Dermis microvascular lymphatic vessel endothelial cell (primary cell): Measurements from ENCODE around the gene PTMS. TPM values are rescaled to one million over a fixed set of nuclear protein-coding genes. Genes with fewer than 3 reads are reported as not detected.

Source experiments
- DNase-seq, 2 donors: peaks; one replicate each; pipeline versions ENCODE4 v3.0.0 to v3.0.0-alpha.2; 2010; ENCODE audit warnings: low read depth in 2 of 2
- total RNA-seq: library from RNA; depleted of rRNA; stranded (reverse); fragments of >200 nt; gene quantifications from 2 replicates; pipeline ENCODE4 v1.2.1, GENCODE V29; 2014

The PTMS gene
- total RNA-seq, 1 donor from 2014 or later = 43.3 TPM

DNA sequence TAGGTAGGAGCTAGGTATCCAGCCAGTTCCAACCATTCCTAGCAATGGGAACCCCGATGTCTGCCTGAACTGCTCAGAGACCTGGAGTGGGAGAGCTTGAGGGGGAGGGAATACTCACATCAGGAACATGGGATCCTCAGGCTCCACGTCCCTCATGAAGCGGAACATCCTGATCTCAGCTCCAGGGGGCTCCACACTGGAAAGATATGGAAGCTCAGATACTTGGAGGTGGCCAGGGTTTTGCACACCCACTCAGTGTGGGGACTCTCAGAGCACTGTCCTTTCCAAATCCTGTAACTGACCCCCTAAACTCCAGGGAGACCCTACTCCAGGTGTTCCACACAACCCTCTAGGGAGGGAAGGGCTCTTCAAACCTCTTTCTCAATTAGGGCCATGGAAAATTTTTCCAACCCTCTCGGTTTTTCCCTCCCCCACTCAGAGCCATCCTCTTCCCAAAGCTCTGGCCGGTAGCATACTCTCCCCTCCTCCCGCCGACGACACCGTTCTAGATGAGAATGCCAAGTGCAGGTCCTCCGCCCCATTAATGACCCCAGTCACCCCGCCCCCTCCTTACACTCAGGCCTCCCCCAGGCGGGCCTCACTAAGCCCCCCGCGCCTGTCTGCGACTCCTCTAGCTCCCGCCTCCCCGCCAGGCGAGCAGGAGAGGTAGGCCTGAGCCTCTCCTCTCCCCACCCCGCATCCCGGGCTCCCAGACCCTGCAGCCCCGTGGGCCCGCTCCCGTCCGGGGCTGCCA lies 13.8 kb upstream of the PTMS start:
- DNase-seq = peak in 1 of 2 donors; percentile 72

GRCh38 chr12:6752921-6753771 lies 13.0 kb upstream of the PTMS start, which contains the start of gene MLF2:
TSS of gene MLF2 (minus strand) at chr12:6753141. CDS start at chr12:6752334, 807 bp downstream.
- peak; percentile 98 to 99 for DNase-seq

DNA sequence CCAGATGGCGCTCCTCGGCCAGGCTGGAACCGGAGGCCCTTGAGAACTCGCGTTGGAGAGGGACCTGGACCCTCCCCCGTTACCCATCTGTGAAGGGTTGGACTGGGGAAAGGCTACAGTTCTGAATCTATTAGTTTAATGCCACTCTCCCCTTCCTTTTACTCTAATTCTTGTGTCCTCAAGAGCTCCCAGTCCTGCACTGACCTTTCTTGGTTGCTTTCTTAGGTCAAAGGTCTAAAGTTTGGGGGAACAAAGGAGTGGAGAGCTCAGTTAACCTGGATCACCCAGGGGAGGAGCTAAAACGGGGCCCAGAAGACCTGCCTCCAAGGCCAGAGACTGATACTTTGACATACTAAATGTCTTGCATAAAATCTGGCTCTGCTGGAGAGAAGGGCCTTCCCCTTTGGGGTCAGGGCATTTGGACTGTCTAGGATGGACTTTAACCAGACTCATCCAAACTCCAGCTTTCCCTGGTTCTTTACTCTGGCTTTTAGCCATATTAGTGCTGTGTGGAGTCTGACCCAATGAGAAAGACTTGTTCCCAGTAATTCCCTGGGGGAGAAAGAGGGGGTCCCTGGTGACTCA lies 12.3 kb upstream of the PTMS start:
- no peak for DNase-seq

- DNase-seq = no peak
These were observed 11.8 kb upstream of the PTMS start for GRCh38 chr12:6754411-6754810.

DNA sequence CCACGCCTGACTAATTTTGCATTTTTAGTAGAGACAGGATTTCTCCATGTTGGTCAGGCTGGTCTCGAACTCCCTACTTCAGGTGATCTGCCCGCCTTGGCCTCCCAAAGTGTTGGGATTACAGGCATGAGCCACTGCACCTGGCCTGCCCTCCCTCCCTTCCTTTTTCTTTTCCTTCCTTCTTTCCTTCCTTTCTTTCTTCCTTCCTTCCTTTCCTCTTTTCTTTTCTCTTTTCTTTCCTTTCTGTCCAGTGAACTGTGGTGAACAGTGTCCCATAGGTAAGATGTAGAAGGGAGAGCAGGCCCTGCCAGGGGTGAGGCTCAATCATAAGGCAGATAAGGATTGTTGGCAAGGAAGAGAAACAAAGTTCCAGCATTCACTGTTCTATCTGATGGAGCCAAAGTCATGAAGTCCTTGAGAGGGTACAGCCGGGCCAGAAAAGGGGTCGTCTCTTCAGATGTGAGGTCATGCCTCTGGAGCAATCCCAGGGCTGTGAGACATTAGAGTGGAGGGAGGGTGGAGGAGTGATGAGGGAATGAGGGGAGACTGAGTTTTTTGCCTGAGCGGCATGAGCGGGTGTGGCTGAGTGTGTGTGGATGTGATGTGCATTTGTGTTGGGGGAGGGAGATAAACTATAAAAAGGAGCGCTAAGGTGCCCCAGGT lies 9.0 kb upstream of the PTMS start:
- DNase-seq = no peak

DNA sequence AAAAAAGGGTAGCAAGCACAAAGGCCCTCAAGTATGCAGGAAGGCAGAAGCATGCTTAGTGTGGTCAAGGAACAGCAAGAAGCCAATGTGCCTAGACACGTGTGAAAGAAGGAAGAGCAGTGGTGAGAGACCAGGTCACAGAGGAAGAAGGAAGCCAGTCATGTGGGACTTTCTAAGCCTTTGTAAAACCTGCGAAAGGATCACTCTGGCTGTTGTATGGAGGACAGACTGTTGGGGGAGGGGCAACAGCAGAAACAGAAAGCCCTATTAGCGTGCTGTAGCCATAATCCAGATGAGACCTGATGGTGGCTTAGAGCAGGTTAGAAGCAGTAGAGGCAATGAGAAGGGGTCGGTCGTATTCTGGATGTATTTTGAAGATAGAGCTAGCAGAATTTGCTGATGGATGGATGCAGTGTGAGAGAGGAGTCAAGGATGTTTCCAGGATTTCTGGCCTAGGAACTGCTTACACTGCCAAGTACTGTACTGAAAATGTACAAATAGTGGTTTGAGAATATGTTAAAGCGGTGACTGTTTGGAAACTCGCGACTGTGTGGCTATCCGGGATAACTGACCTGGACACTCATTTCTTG lies 7.6 kb upstream of the PTMS start:
- DNase-seq = no peak

GRCh38 chr12:6759741-6760140 lies 6.4 kb upstream of the PTMS start:
- DNase-seq = no peak

- no peak for DNase-seq
These were observed 2.8 kb upstream of the PTMS start for GRCh38 chr12:6763380-6763779.

DNA sequence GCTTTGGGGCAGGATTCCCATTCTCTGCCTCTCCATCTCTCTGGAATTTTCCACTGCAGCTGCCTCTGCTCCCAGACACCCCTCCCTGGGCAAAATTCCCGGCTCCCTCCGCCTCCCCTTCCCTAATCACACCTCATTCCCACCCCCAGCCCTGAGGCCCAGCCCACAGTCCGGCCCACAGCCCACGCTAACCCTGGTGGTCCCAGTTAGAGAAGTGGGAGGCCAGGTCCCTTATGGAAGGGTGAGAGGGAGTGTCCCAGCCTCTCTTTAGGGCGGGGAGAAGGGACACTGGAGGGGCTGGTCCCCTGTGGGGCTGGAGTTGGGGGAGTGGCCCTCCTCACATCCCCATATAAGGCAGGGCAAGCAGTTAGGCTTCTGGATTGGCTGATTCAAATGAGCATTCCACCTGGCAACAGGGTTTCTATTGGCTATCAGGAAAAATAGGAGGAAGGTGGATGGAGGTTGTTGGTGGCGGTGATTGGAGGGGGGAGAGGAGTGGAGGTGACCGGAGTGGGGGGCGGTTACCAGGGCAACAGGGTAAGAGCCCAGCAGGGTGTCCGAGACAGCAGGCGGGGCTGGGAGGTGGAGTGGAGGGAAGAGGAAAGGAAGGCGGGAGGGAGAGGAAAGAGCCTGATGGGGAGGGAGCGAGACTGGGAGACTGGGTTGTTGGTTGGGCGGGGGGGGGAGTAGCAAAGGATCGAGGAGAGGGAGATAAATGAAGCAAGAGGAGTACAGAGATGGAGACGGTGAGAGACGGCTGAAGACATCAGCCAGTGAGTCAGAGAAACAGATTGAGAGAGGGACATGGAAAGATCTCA lies 1.9 kb upstream of the PTMS start:
- peak; percentile 99 for DNase-seq

DNA sequence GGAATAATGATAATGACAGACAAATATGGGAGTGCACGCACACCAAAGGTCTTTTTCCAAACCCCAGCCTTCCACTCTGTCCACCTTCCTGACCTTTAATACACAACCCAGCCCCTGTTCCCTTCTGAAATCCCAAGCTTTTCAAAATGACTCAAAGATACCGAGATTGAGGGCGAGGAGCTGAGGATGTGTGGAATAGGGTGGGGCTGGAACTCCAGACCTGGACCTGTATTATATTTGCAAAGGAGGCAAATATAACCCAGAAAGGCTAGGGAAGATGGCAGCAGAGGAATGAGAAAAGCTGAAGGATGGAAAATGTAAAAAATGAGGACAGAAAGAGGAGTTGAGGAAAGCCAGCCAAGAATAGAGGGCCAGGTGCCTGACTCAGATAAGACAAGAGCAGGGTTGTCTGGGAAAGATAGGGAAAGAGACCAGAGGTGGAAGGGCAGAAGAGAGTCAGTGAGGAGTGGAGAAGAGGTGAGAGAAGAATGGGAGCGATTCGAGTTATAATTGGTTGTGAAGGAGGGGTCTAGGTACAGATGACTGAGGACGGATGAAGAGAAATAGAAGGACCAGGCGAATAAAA lies 1.0 kb upstream of the PTMS start:
- peak in 1 of 2 donors; percentile 34 for DNase-seq

DNA sequence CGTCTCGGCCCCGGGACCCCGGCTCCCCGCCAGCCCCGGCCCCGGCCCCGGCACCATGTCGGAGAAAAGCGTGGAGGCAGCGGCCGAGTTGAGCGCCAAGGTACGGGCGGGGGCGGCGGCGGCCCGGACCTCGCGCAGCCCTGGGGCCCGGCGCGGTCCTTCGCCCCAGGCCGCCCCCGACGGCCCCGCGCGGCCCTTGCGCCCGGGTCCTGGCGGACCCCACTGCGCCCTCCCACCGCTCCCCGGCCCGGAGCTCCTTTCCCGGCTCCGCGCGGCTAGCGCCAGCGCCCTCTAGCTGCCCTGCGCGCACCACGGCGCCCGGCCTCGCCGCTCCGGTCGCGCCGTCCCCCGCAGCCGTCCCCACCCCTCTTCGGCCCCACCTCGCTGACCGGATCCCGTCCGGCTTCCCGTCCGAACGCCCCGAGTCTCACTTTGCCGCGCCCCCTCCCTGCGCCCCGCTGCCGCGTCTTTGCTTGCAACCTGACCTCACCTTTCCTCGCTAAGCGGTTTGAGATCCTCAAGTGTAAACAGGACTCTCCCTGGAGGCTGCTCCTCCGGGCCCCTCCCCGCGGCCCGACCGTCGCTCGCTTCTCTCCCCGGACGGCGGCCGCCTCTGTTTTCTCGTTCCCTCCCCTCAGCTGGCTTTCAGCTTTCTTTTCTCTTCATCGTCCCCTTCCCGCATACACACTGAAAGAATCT lies 637 bp downstream of the PTMS start:
- DNase-seq = peak in 1 of 2 donors; percentile 81

DNA sequence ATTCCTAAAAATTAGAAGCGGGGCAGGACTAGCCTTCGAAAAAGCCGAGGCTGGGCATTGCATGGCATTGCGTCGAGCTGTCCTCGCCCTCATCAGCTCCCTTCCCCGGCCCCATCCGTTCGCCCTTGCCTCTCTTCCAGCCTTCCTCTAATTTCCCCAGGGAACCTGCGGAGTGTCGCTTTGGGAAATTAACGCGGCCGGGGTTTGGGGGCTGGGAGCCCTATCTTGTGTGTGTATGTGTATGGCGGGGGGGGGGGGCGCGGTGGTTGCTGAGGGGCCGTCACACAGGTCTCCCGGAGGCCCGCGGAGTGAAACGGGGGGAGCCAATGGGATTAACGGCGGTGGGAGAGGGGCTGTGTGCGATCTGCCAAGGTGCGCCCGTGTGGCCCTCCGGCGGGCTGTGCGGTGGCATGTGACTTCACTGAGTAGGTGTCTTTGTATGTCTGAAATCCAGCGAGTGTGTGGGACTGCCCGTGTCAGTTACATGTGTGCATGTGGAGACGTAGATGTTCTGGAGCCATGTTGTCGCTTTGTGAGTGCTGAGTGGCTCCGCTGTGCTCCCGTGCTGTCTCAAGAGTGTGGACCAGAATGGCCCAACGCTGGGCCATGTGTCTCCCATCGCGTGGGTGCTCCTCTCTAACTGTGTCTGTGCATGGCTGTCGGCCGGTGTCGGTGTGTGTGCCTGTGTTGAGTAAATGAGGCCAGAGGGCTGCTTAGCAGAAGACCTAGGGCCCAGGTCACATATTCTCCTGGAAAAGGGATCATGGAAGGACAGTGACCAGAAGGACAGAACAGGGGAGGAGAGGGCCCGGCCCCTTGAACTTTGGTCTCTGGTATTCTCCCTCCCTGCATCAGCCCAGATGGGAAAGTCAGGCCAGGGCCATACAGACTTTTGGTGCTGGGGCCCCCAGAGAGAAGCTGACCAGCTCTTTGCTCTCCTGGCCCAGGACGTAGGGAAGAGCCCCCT lies 1.5 kb downstream of the PTMS start:
- peak in 1 of 2 donors; percentile 41 for DNase-seq

- DNase-seq = peak in 1 of 2 donors; percentile 31
These were observed 2.3 kb downstream of the PTMS start for GRCh38 chr12:6768437-6768914.

DNA sequence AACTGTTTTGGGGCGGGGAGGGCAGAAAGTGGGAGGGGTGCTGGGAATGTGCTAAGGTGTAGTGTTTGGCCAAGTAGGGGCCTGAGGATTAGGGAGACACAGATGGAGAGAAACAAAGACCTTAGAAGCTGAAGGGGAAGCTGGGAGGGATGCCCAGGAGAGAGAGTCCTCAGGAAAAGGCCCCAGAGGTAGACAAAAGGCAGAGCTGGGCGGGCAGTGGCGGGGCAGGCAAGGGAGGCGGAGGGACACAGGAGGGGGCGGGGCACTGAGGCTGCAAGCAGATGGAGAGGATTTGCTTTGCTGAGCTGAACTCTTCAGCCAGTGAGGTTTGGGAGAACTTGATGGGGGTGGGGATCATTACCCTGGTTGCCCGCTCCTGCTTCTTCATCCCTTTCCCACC lies 2.8 kb downstream of the PTMS start:
- peak in 1 of 2 donors; percentile 46 for DNase-seq

DNA sequence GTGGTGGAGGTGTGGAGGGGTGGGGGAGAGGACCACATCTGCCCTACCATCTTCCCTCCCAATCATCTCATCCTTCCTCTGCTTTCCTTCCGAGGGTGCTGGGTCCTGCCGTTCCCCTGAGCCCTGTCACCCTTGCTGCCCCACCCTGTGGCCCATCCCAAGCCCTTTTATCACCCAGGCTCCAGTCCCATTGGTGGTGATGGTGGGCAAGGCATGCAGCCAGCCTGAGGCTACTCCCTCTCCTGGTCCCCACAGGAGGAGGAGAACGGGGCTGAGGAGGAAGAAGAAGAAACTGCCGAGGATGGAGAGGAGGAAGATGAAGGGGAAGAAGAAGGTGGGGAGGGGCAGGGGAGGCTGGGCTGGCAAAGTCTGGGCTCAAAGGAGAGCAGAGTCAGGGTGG lies 3.5 kb downstream of the PTMS start:
- no peak for DNase-seq

DNA sequence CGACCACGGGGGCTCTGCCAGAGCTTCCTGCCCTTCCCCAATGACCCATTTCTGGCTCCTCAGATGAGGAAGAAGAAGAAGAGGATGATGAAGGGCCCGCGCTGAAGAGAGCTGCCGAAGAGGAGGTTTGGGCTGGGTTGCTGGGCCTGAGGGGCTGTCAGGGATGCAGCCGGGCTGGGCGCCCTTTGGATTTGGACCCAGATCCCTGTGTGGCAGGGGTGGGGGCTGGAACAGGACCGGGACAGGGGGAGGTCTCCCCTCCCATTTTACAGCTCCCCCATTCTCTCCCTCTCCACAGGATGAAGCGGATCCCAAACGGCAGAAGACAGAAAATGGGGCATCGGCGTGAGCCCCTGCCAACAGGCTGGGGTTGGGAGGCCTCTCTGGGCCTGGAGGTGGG lies 3.9 kb downstream of the PTMS start:
- no peak for DNase-seq

DNA sequence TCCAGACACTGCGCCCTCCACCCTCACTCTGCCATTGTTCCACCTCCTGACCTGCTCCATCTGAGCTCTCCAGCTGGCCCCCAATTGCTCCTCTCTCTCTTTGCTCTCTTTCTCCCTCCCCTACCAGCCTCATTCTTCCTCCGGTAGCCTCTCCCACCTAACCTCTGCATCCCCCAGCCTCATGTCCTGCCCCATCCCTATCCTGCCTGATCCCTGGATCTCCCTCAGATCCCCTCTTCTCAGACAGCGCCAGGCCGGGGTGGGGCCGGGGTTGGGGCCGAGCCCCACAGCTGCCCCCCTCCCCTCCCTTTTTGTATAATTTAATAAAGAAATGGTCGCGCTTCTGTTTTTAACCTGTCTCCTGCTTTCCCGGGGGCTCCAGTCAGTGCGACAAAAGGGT lies 4.4 kb downstream of the PTMS start:
- no peak for DNase-seq

DNA sequence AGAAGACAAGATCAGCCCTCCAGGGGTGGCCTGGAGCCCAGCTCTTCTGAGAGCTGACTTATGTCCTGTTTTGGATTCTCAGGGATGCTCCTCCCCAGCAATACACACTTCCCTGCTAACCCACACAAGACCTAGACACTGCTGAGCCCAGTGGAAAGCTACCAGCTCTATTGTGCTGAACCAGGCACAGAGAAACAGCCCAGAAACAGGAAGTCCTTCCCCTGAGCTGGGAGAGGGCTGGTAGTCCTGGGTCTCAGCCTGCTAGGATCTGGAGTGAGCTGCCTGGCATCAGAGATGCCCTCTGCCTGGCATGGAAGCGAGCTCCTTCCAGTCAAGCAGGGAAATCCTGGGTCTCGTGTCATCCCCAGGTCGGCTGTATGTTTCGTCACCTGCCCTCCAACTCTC lies 4.9 kb downstream of the PTMS start:
- DNase-seq = peak; percentile 50 to 85
